GM12801 (cell line): Measurements from ENCODE around the gene PPIP5K2.

Experiments used
- TF ChIP-seq, protein P1 (sequence below): IDR thresholded peaks from one replicate; pipeline ENCODE4 v1.5.1; 2011; ENCODE audit warnings: control low read depth; ENCODE audit not compliant: insufficient read length; ENCODE audit errors: extremely low read depth

PPIP5K2 gene

DNA sequence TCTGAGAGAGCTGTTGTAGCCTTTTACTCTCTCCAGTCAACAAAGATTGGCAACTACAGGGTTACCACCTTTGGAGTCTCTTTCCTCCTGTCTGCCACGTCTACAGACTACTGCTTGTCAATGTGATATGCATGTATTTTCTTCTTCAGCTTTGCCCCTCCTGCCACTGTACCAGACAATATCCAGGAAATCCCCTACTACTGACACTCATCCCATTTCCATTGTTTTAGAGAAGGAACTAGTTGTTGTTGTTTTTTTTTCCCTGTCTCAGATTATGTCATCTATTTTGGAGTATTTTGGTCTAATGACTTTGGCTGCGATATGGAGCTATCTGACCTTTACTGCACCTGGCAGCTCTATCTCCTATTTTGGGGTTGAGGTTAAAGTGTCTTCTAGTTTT is 88.4 kb downstream of the PPIP5K2 start:
- TF ChIP-seq, protein P1, sequence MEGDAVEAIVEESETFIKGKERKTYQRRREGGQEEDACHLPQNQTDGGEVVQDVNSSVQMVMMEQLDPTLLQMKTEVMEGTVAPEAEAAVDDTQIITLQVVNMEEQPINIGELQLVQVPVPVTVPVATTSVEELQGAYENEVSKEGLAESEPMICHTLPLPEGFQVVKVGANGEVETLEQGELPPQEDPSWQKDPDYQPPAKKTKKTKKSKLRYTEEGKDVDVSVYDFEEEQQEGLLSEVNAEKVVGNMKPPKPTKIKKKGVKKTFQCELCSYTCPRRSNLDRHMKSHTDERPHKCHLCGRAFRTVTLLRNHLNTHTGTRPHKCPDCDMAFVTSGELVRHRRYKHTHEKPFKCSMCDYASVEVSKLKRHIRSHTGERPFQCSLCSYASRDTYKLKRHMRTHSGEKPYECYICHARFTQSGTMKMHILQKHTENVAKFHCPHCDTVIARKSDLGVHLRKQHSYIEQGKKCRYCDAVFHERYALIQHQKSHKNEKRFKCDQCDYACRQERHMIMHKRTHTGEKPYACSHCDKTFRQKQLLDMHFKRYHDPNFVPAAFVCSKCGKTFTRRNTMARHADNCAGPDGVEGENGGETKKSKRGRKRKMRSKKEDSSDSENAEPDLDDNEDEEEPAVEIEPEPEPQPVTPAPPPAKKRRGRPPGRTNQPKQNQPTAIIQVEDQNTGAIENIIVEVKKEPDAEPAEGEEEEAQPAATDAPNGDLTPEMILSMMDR, result no peak

DNA sequence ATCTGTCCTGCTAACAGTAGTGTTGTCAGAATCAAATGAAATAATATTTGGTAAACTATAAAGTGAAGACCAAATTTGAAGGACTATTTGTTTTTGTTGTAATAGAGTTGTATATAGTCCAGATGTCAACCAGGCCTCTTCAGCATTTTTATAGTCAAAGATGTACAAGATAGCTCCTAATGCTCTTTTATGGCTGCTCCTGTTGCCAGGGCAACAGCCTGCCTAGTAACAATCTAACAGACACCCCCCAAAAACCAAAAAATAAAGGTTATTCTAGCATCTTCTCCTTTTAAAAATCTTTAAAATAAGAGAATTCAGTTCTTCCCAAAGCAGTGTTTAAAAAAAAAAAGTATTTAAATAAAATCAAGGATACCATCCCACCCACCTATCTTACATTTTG is 89.0 kb downstream of the PPIP5K2 start:
- TF ChIP-seq, protein P1, result no peak

DNA sequence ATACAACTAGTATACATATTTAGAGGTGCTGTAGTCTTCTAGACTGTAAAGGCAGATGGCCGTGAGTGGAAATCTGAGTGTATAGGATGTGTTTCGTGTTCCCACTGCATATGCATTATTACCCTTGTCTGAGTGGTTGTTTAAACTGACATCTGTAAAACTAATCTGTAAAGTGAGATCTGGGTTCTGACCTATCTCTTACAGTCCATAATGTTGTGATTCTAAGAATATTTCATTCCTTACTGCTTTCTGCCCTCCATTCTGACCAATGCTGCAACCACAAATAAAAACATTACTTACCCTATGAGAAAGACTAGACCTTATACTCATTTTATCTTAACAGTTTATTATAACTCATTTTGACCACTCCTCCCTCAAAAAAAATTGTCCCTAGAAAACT is 90.9 kb downstream of the PPIP5K2 start:
- TF ChIP-seq, protein P1, result no peak

DNA sequence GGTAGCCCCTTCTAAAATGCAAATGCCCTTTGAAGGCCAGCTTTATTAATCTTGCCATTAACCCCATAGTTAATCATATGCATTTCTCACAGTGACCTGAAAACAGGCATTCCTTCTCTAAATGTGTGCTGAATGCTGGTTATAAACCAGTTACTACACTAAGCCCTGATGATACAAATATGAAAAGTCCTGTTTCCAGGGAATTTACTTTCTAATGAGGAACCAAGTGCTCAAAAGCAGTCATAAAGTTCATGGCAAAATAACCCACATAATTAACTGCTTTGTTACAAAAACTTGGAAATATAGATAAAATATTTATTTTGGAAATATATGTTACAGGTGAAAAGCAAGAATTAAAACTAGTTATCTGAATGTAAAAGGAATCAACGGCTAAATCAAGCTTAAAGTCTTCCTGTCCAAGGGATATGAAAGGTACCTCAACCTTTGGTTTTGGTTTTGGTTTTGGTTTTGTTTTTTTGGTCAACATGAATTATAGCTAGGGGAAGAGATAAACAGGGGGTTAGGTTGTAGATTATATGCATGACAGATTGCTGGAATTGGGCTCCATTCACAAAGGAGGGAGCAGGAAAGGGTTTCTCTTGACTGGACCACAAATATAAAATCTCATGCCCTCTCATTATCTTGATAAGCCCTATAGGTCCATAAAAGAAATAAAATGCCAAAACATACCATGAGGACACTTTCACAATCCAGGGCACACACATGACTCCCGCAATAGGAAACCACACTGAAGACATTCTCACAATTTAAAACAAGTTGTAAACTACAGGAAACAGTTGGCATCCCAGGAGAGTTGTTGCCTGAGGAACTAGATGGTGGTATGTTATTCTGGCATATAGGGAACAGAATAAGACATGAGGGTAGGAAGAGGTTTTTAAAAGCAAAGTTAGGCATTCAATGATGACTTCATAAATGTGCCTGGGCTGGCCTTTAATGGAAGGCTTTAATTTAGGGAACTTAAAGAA is 91.8 kb downstream of the PPIP5K2 start:
- TF ChIP-seq, protein P1, result no peak

DNA sequence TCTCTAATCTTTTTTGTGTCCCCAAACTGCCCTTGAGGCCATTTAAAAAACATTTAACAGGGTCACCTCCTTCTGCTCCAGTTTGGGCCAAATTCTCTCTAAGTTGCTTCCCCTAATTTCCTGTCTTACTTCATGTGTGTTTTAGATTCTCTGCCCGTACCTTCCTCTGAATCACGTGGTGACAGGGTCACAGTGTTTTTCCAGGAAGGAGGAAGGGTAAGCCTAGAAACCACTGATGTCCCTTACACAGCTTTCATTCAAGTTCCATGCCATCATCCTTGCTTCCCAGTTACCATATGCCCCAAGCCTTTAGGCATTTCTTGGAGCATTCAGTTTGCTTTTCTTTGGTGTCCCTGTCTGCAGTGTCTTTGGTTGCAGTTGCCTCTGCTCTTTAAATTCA is 96.0 kb downstream of the PPIP5K2 start:
- TF ChIP-seq, protein P1, result no peak

DNA sequence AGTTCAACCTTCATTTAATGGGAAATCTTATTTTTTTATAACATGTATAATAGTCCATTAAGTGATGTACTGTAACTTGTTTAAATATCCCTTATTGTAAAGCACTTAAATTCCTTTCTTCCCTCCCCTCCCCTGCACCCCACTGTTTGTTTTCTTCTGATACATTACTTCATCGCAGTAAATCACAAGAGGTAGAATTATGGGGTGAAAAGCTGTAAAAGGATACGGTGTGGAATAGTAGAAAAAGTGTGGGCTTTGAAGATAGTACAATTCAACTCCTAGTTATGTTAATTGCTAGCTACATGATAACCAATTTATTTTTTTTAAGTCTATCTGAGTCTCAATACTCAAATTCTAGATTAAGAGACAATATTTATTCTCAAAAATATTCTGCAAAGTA is 96.6 kb downstream of the PPIP5K2 start:
- TF ChIP-seq, protein P1, result no peak

DNA sequence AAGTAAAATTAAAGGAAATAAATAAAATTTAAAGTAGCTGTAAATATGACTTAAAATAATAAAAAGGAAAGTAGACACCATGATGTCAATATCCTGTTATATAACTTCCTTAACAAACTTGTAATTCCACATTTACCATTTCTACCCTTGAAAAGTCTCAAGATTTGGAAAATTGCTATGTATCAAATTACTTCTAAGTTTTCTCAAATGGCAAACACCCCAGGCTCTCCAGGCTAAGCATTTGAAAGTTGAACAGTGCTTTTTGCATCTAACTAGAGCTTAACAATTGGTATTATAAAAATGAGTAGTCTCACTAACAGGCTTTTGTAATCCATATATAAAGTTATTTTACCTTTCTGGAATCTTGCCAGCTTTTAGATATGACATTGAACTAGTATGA is 97.0 kb downstream of the PPIP5K2 start:
- TF ChIP-seq, protein P1, result no peak
